NCI-H1092 (cell line): ENCODE measurements around the gene KISS1R.

Source experiments
- DNase-seq: peaks from one replicate; lab custom pipeline; 2025; lab: John Stamatoyannopoulos, UW

KISS1R gene

DNA sequence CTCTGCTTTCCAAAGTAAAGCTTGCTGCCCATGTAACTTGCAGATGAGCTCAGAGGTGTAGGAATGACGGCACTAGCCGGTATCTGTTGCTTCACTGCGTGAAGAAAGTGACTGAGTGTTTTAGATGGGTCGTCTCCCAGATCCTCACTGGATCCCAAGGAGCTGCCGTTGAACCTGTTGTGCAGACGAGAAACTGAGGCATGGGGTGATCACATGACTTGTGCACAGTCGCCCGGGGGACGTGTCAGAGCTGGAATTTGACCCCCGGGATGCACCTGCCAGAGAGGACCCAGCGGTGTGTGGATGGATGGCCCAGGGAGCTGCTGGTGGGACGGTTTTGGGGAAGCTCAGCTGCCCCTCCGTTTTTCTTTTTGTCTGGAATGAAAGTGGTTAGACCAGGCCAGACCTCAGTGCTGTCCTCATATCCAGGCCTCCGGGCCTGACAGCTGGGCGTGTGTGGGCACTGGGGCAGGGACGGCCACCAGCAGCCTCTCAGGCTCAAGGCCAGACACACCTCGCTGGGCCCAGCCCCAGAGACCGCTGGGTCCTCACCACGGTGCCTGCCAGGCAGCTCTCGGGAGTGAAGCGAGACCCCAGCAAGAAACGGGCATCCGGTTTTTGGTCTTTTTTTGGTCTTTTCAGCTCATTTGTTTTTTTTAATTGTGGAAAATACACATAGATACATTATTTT lies 21.2 kb downstream of the KISS1R start:
- DNase-seq, result no peak

GRCh38 chr19:939439-939838 lies 22.3 kb downstream of the KISS1R start:
- DNase-seq, result no peak

DNA sequence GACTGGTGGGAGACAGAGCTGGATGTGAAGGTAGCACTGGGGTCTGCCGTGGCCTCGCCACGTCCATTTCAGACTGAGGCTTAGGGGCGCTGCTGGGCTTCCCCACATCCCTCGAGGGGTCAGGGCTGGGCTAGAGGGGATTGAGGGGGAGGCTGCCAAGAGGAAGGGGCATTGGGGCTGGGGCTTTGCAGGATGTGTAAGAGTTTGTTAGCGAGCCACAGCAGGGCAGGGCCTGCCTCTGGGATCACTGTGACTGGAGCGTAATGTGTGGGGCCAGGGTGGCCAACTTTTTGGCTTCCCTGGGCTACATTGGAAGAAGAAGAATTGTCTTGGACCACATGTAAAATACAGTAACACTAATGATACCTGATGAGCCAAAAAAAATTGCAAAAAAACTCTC lies 22.8 kb downstream of the KISS1R start:
- DNase-seq, result no peak

GRCh38 chr19:940591-941291 lies 23.6 kb downstream of the KISS1R start:
- DNase-seq, result peak; percentile 86

DNA sequence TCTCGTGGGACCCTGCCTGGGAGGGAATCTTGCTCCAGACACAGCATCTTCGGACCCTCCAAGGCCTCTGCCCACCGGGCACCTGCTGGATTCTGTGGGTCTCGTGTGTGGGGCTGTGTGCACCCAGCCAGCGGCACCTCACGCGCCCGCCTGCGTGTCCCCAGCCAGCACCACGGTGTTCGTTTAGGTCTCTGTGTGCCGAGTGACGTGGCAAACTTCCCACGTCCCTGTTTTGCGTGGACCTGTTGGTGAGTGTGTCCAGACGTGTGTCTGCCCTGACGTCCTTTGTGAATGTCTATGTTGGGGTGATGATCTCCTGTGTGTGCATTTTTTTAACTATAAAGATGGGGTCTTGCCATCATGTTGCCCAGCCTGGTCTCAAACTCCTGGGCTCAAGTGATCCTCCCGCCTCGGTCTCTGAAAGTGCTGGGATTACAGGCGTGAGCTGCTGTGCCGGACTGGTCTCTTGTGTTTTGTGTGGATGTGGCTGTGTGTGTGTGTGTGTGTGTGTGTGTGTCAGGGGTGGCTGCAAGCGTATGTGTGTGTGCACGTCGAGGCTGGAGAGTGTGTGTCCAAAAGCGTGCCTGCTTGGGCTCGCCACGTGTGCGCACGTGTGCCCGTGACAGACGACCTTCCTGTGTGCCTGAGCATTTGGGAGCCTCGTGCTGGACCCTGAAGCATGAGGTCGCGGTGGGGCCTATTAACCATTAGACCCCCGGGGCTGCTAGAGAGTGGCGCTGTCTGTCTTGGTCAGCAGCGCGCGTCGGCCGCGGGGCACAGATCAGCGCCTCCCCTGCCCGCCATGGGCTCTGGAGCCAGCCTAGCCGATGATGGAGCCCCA lies 24.4 kb downstream of the KISS1R start:
- DNase-seq, result no peak

- DNase-seq, result no peak
These were observed 25.1 kb downstream of the KISS1R start for GRCh38 chr19:942133-942645.

DNA sequence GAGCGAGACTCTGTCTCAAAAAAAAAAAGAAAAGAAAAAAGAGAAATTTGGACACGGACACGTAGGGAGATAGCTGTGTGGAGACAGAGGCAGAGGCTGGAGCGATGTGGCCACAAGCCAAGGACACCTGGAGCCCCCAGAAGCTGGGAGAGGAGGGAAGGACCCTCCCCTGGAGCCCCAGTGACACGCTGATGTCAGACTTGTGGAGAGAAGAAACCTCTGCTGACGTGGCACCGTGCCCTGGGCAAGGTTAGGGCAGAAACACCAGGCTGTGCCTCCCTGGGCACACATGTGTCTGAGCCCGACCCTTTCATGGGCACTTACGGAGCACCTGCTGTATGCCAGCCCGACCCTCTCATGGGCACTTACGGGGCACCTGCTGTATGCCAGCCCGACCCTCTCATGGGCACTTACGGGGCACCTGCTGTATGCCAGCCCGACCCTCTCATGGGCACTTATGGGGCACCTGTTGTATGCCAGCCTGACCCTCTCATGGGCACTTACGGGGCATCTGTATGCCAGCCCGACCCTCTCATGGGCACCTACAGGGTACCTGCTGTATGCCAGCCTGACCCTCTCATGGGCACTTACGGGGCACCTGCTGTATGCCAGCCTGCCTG lies 26.5 kb downstream of the KISS1R start:
- DNase-seq, result no peak

GRCh38 chr19:944171-944567 lies 27.0 kb downstream of the KISS1R start:
- no peak for DNase-seq

GRCh38 chr19:944663-945241 lies 27.6 kb downstream of the KISS1R start:
- no peak for DNase-seq

DNA sequence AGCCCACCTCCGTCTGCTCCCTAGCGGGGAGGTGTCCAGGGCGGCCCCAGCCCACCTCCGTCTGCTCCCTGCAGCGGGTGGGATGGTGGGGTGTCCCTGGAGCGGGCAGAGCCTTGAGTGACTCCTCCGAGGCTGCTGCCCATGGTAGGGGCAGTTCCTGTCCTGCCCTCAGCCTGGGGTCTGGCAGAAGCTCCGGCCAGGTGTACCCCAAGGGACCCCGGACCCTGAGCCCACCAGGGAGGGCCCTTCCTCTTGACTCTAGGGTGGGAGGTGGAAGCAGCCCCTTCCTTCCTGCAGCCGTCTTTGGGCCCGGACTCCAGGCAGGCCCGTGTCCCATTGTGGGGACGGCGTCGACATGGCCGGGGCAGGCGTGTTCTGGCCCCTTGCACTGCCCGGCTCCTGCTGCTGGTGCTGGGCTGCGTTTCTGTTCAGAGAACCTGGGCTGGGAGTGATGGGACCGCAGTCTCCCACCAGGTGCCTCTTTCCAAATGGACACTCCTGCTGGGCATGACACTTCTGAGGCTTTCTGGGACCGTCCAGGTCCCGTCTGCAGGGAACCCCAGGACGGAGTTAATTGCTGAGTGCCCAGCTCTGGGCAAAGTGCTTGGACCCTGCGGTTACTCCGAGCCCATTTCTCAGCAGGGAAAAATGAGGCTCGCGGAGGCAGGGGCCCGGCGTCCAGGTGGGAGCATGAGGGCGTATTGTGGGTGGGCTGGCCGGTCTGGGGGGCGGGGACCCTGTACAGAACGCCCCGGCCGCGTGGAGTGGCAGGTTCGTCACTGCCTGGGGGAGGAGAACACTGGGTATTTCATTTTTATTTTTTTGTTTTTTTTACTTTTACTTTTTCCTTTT lies 28.5 kb downstream of the KISS1R start:
- DNase-seq, result no peak

GRCh38 chr19:947090-947706 lies 30.1 kb downstream of the KISS1R start:
- no peak for DNase-seq

DNA sequence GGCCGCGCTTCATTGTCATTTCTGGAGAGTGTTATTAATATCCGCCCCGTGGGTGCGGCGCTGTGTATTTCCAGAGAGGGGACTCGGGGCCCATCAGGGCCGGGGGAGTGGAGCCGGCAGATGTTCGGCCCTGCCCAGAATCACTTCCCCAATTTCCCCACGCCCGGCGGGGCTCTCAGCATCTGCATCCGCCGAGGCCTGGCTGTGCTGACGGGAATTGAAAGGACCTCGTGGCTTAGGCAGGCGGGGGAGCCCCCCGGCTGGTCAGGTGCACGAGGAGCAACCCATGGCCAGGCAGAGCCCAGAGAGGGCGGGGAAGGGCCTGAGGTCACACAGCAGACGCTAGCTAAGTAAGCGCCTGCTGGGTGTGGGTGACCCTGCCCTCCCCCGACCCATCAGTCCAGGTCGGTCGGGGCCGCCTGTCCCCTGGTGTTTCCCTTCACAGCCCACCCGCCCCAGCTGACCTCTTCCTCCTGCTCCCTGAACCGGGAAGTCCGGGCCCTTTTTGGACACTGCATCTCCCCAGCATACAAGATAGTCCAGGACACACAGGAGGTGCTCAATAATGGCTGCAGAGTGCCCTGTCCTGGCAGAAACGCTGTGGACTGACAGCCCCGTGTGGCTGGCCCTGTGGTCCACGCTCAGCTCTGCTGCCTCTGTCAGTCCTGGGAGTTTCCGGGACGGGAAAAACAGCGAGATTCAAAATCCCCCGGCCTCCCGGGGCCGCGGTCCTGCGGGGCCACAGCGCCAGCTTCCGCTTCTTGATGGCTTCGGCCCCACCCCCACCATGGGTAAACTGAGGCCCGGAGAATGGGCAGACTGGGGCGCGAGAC lies 30.8 kb downstream of the KISS1R start:
- no peak for DNase-seq

GRCh38 chr19:948842-949496 lies 31.8 kb downstream of the KISS1R start:
- no peak for DNase-seq

DNA sequence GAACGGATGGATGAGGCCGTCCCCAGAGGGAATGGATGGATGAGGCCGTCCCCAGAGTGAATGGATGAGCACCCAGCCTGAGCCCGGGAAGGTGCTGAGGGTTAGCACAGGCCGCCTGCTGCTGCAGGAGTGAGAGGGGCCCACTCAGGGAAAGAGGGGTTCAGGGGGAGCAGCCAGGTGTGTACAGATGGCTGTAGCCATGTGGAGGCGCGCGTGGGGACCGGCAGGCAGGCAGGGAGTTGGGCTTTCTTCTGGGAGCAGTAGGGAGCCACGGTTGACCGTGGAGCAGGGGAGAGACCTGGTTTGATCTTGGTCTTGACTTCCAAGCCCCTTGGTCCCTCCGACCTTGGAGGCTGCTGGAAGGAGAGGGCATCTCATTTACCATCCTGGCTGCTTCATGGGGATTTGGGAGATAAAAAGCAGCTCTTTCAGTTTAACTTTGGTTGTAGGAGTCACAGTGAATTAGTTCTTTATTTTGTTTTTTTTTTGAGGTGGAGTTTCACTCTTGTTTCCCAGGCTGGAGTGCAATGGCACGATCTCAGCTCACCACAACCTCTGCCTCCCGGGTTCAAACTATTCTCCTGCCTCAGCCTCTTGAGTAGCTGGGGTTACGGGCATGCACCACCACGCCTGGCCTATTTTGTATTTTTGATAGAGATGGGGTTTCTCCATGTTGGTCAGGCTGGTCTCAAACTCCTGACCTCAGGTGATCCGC lies 33.4 kb downstream of the KISS1R start:
- DNase-seq, result no peak

DNA sequence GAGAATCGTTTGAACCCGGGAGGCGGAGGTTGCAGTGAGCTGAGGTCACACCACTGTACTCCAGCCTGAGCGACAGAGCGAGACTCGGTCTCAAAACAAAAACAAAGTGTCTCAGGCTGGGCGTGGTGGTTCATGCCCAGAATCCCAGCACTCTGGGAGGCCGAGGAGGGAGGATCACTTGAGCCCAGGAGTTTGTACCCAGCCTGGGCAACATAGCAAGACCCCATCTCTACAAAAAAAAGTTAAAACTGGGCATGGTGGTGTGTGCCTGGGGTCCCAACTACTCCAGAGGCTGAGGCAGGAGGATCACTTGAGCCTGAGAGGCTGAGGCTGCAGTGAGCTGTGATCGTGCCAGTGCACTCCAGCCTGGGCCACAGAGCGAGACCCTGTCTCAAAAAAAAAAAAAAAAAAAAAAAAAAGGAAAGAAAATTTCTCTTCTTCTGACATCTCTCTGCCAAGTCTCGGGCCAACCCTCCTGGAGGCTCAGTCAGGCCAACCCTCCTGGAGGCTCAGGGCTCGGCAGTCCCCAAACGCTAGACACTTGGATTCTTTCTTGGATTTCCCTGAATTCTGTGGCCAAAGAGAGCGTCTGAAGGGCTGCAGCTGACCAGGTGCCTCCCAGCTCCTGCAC lies 35.0 kb downstream of the KISS1R start:
- no peak for DNase-seq

- DNase-seq, result no peak
These were observed 35.7 kb downstream of the KISS1R start for GRCh38 chr19:952680-953444.
